Ishikawa (cell line): ENCODE results near the gene TRIB2.

ENCODE experiments used
- CEBPB ChIP-seq: IDR thresholded peaks from 2 replicates; pipeline ENCODE4 v1.6.1; 2012
- CREB1 ChIP-seq: IDR thresholded peaks from 2 replicates; pipeline ENCODE4 v1.6.1; 2012; ENCODE audit warnings: low read depth
- EGR1 ChIP-seq: IDR thresholded peaks from 2 replicates; pipeline ENCODE4 v1.6.1; 2012
- EP300 ChIP-seq: IDR thresholded peaks from 2 replicates; pipeline ENCODE4 v1.6.1; 2012; ENCODE audit warnings: borderline replicate concordance
- FOXM1 ChIP-seq: IDR thresholded peaks from 2 replicates; pipeline ENCODE4 v1.6.1; 2012; ENCODE audit warnings: low read depth, borderline replicate concordance
- NFIC ChIP-seq: IDR thresholded peaks from 2 replicates; pipeline ENCODE4 v1.6.1; 2012
- RAD21 ChIP-seq: IDR thresholded peaks from 2 replicates; pipeline ENCODE4 v1.6.1; 2012; ENCODE audit warnings: low read depth
- TAF1 ChIP-seq: IDR thresholded peaks from 2 replicates; pipeline ENCODE4 v1.6.1; 2012; ENCODE audit warnings: low read depth, mild to moderate bottlenecking
- TCF12 ChIP-seq: IDR thresholded peaks from 2 replicates; pipeline ENCODE4 v1.6.1; 2012; ENCODE audit warnings: low read depth
- TEAD4 ChIP-seq: IDR thresholded peaks from 2 replicates; pipeline ENCODE4 v1.6.1; 2012
- YY1 ChIP-seq: IDR thresholded peaks from 2 replicates; pipeline ENCODE4 v1.6.1; 2012; ENCODE audit warnings: low read depth
- ZBTB7A ChIP-seq: IDR thresholded peaks from 2 replicates; pipeline ENCODE4 v1.6.1; 2012; ENCODE audit warnings: low read depth
- TF ChIP-seq, protein P1 (sequence below): IDR thresholded peaks from 2 replicates; pipeline ENCODE4 v1.6.1; 2012
- TF ChIP-seq, protein P2 (sequence below): IDR thresholded peaks from 2 replicates; pipeline ENCODE4 v1.6.1; 2012; ENCODE audit warnings: low read depth, mild to moderate bottlenecking
- TF ChIP-seq, protein P3 (sequence below): IDR thresholded peaks from 2 replicates; pipeline ENCODE4 v1.6.1; 2012

The TRIB2 gene

DNA sequence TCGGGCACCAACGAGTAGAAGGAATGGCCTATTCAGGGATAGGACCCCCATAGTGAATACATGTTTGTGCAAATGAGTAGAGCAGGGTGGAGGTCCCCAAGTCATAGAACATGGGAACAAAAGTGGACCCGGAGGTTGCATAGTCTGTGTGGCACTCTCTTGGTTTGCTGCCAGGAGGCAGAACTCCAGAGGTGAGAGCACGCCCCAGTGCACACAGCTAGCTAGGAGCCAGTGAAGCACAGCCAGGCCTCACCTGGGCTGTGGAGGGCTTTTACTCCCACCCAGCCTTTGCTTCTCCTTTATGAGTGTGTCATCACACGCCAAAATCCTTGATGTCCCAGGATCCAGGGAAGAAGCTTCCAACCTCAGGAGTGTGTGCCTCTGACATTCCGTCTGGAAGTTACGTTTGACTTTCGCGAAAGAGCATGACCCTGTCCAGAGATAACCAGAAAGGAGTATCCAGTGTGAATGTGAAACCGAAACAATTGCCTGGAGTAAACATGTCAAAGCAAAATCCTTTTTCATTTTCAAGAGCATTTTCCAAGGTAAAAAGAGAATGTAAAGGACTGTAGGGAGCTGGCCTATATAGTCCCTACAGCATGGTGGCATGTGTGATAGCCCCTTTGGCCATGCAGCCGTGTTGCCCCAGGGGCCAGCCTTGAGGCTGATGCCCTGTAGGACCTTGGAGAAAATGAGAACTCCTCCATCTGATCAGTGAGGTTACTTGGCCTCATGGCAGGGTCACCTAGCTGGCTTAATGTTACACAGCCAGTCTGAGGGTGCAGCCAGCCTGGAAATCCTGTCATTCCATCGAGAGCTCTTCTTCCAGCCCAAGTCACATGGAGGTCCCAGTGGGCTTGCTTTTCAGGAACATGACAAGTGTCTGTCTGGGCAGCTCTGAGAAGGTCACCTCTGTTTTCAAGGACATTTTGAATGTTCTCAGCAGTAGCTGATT is 8.8 kb downstream of the TRIB2 start:
- TF ChIP-seq NFIC (peak; percentile 57; the same call in 1 of the 2 replicates), EGR1 (no peak), CEBPB (no peak), TEAD4 (no peak)

DNA sequence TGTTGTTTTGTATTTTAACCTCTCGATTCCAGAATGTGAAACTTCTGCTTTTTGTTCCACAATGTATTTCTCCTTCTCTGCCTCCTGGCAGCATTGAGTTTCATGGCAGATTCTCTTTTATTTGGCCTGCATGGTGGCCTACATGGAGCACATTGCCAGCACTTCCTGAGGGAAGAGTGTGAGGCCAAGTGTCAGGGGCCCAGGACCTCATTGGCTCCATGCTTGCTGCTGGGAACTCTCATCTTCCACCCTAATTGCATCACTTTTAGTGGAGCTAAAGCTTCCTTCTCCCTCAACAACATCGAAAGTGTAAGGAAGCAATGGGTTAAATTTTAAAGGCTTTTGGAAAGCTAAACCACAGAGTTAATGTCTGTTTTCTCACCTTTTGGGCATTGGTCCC is 9.5 kb downstream of the TRIB2 start:
- TF ChIP-seq CEBPB (no peak), NFIC (no peak), RAD21 (no peak), YY1 (no peak), TAF1 (no peak), TEAD4 (no peak)
- TF ChIP-seq, protein P1, sequence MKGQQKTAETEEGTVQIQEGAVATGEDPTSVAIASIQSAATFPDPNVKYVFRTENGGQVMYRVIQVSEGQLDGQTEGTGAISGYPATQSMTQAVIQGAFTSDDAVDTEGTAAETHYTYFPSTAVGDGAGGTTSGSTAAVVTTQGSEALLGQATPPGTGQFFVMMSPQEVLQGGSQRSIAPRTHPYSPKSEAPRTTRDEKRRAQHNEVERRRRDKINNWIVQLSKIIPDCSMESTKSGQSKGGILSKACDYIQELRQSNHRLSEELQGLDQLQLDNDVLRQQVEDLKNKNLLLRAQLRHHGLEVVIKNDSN, result no peak
- TF ChIP-seq, protein P2, sequence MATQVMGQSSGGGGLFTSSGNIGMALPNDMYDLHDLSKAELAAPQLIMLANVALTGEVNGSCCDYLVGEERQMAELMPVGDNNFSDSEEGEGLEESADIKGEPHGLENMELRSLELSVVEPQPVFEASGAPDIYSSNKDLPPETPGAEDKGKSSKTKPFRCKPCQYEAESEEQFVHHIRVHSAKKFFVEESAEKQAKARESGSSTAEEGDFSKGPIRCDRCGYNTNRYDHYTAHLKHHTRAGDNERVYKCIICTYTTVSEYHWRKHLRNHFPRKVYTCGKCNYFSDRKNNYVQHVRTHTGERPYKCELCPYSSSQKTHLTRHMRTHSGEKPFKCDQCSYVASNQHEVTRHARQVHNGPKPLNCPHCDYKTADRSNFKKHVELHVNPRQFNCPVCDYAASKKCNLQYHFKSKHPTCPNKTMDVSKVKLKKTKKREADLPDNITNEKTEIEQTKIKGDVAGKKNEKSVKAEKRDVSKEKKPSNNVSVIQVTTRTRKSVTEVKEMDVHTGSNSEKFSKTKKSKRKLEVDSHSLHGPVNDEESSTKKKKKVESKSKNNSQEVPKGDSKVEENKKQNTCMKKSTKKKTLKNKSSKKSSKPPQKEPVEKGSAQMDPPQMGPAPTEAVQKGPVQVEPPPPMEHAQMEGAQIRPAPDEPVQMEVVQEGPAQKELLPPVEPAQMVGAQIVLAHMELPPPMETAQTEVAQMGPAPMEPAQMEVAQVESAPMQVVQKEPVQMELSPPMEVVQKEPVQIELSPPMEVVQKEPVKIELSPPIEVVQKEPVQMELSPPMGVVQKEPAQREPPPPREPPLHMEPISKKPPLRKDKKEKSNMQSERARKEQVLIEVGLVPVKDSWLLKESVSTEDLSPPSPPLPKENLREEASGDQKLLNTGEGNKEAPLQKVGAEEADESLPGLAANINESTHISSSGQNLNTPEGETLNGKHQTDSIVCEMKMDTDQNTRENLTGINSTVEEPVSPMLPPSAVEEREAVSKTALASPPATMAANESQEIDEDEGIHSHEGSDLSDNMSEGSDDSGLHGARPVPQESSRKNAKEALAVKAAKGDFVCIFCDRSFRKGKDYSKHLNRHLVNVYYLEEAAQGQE, result no peak

DNA sequence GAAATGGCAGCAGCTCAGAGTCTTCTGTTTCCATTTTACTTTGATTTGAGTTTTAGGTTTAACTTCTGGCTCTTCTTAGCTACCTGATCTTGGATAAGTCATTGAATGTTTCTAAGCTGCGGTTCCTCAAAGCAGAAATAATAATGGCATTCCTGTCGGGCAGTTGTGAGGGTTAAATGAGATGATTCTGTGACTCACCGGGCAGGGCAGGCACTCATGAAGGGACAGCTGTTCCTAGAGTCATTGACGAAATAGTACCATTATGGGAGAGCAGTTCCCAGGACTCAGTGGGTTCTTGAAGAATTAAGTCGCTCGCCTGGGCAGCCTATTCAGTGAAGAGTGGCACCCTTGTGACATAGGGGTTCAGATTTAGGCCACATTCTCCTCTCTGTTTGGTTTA is 10.3 kb downstream of the TRIB2 start:
- no peak for TF ChIP-seq NFIC
- no peak for TF ChIP-seq EGR1
- TF ChIP-seq CEBPB, result no peak
- TF ChIP-seq FOXM1, result no peak
- TF ChIP-seq, protein P2, result no peak
- TF ChIP-seq, protein P1, result no peak
- TF ChIP-seq EP300, result no peak
- TF ChIP-seq, protein P3, sequence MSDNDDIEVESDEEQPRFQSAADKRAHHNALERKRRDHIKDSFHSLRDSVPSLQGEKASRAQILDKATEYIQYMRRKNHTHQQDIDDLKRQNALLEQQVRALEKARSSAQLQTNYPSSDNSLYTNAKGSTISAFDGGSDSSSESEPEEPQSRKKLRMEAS, result no peak
- TF ChIP-seq RAD21, result no peak
- TF ChIP-seq YY1, result no peak
- no peak for TF ChIP-seq TCF12
- no peak for TF ChIP-seq CREB1
- TF ChIP-seq ZBTB7A, result no peak
- no peak for TF ChIP-seq TEAD4
- TF ChIP-seq TAF1, result no peak

DNA sequence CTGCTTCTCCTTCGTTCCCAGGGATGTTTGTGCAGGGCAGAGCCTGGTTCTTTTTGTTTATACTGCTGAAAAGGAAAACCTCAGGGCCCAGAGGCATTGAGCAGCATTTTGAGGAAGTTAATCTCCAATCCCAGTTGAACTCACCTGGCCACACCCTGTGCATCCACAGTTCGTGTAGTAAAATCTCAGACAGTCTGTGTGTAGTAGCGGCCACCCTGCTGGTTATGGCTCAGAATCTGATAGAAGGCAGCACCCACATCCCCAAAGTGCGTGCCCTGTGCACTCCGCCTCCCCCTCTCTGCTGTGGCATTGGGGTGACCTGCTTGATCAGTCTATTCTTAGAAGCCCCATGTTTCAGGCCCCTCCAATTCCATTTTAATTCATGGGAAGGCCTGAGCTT is 10.9 kb downstream of the TRIB2 start:
- TF ChIP-seq FOXM1 (no peak), EP300 (no peak), CEBPB (no peak), TCF12 (no peak), ZBTB7A (no peak), YY1 (no peak), EGR1 (no peak), CREB1 (no peak), NFIC (no peak)
- TF ChIP-seq, protein P1, result no peak
- TF ChIP-seq, protein P3, result no peak

DNA sequence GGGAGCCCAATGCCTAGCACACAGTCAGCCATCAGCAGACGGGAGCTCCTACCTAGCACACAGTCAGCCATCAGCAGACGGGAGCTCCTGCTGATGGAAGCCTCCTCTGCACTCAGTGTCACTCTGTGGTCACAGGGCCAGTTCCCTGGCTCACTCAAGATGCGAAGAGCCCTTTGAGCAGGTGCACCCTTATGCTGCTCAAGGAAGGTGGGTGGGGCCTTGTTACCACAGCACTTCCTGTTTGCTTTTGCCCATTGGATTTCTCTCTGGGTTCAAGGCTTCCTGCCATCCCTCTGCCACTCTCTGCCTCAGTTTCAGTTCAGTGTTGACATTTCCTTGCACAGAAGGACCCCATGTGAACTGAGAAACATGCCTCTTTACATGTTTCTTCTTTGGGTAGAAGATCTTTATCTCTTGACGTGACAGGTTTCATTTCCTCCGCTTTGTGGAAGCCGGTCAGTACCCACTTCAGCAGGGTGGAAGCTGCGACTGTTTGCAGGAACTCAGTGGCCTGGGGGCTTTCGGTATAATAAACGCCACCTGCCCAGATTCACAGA is 11.6 kb downstream of the TRIB2 start:
- TF ChIP-seq FOXM1, result no peak
- TF ChIP-seq YY1, result no peak
- TF ChIP-seq, protein P3, result no peak
- TF ChIP-seq, protein P1, result no peak
- TF ChIP-seq TAF1, result no peak
- TF ChIP-seq EGR1, result no peak
- TF ChIP-seq CREB1, result no peak
- TF ChIP-seq TCF12, result no peak
- no peak for TF ChIP-seq TEAD4
- no peak for TF ChIP-seq RAD21
- no peak for TF ChIP-seq NFIC
- no peak for TF ChIP-seq CEBPB
- no peak for TF ChIP-seq ZBTB7A
- TF ChIP-seq, protein P2, result no peak
- no peak for TF ChIP-seq EP300
